Spleen (tissue), 7 donors: ENCODE results near the gene ZBTB5.

Experiments
- CTCF ChIP-seq, 11 experiments: fragments of 200-600 bp in 7 of 11; fragments of 450-650 bp in 4 of 11; sonication (generic) in 4 of 11; IDR thresholded peaks in 8 of 11; conservative IDR thresholded peaks in 3 of 11; 1 replicate in 7 of 11; 2 replicates in 4 of 11; pipeline versions ENCODE4 v1.4.0 to v1.8.0; 2016 to 2021; ENCODE audit warnings: antibody characterized with exemption in 11 of 11, inconsistent platforms in 4 of 11, mild to moderate bottlenecking in 1 of 11
- POLR2A ChIP-seq, 3 donors: fragments of 450-650 bp; IDR thresholded peaks; one replicate each; pipeline ENCODE4 v1.5.1; 2017; ENCODE audit warnings: antibody characterized with exemption in 3 of 3, mild to moderate bottlenecking in 1 of 3
- POLR2AphosphoS5 ChIP-seq, 3 donors: sonication (generic); formaldehyde crosslinking; IDR thresholded peaks; one replicate each; pipeline ENCODE4 v1.5.1; 2017; ENCODE audit warnings: antibody characterized with exemption in 3 of 3
- donor health status: DM: no; HTN: no; CAD: no; lungs with moderate emphysema.
- donor health status: DM: no; HTN: no; CAD: no.
- donor health status: DM: no; HTN: no; CAD: no.

- no peak for TF ChIP-seq CTCF (IDR thresholded peaks at IDR 0.05 in 8 of 11, conservative IDR thresholded peaks at IDR 0.05 in 3 of 11)
- no peak for TF ChIP-seq POLR2AphosphoS5 (IDR thresholded peaks at IDR 0.05)
- no peak for TF ChIP-seq POLR2A (IDR thresholded peaks at IDR 0.05)
These were observed 33.2 kb downstream of the ZBTB5 start for GRCh38 chr9:37432020-37432419.
